K562 (cell line): ENCODE results near the gene CYS1. TPM values are rescaled to one million over a fixed set of nuclear protein-coding genes. Genes with fewer than 3 reads are reported as not detected.

Experiments used
- ATAC-seq: fragments of 200-7000 bp; cut with Tn5 transposase; 3 replicates; pipeline ENCODE4 v1.9.1; 2020; ENCODE audit warnings: moderate library complexity
- BruUV-seq: library from RNA; stranded (reverse); fragments of 400-500 nt; replicated peaks from 2 replicates; lab custom pipeline; 2021; lab: Mats Ljungman, UMichigan
- CTCF ChIA-PET: fragments of 300-600 bp; formaldehyde crosslinking; extraction: SDS; loops from one replicate; lab custom pipeline; 2021; ENCODE audit warnings: low intra/inter-chr PET ratio; lab: Yijun Ruan, JAX
- POLR2A ChIA-PET: fragments of 300-600, 350-650 bp; sonication (Branson Sonifier 250); formaldehyde crosslinking; extraction: SDS; loops from one replicate; lab custom pipeline; 2021; ENCODE audit warnings: antibody characterized with exemption, inconsistent platforms; lab: Yijun Ruan, JAX
- DNase-seq, 4 experiments: peaks; one replicate each; pipeline versions ENCODE4 v3.0.0 to v3.0.0-alpha.2; 2011 to 2018; ENCODE audit warnings: low spot score in 3 of 4, mixed read lengths in 3 of 4; ENCODE audit errors: extremely low read depth in 1 of 4
- FAIRE-seq: peaks from 2 replicates; lab custom pipeline; 2011; peaks lifted over from hg19 to GRCh38; lab: Jason Lieb, UNC
- H2AFZ ChIP-seq: 2 replicates; pipeline ENCODE4 v1.6.0; 2011; ENCODE audit warnings: low read depth, low read length, control low read depth, inconsistent platforms
- H3K27ac ChIP-seq: fragments of 200-600 bp; 3 replicates; pipeline ENCODE4 v1.8.0; 2011; ENCODE audit warnings: low read depth, mild to moderate bottlenecking, control low read depth, inconsistent platforms, low read length, moderate library complexity, mixed read lengths; ENCODE audit errors: extremely low read depth
- H3K27me3 ChIP-seq, 2 experiments: fragments of 300-600 bp in 1 of 2; 2 replicates in 1 of 2; 3 replicates in 1 of 2; pipeline versions ENCODE4 v1.6.0 to v1.8.0; 2011; ENCODE audit warnings: inconsistent platforms in 2 of 2, low read length in 2 of 2, mild to moderate bottlenecking in 1 of 2, mixed read lengths in 1 of 2, moderate library complexity in 1 of 2; ENCODE audit not compliant: control insufficient read depth in 2 of 2, insufficient read depth in 2 of 2
- H3K36me3 ChIP-seq: fragments of 300-600 bp; 3 replicates; pipeline ENCODE4 v1.8.0; 2011; ENCODE audit warnings: mild to moderate bottlenecking, low read length, inconsistent platforms; ENCODE audit not compliant: control insufficient read depth, insufficient read depth
- H3K4me1 ChIP-seq, 2 experiments: fragments of 200-600 bp in 1 of 2; replicated peaks in 1 of 2; 2 replicates in 1 of 2; 3 replicates in 1 of 2; pipeline versions ENCODE4 v1.5.1 to v1.8.0; 2011; ENCODE audit warnings: inconsistent platforms in 2 of 2, low read length in 2 of 2, mild to moderate bottlenecking in 1 of 2, mixed read lengths in 1 of 2, moderate library complexity in 1 of 2; ENCODE audit not compliant: control insufficient read depth in 2 of 2, insufficient read depth in 2 of 2
- H3K4me2 ChIP-seq: 2 replicates; pipeline ENCODE4 v1.6.1; 2011; ENCODE audit warnings: low read length, control low read depth, inconsistent platforms, mixed read lengths; ENCODE audit not compliant: insufficient read depth
- H3K4me3 ChIP-seq: fragments of 200-600 bp; sonication (generic), shearing (Covaris generic); 2 replicates; pipeline ENCODE4 v1.5.1; 2016; ENCODE audit warnings: control low read depth, inconsistent platforms
- H3K79me2 ChIP-seq: fragments of 200-600 bp; 3 replicates; pipeline ENCODE4 v1.8.0; 2011; ENCODE audit warnings: low read length, inconsistent platforms; ENCODE audit not compliant: control insufficient read depth, insufficient read depth
- H3K9ac ChIP-seq, 2 experiments: 2 replicates each; pipeline versions ENCODE4 v1.6.0 to v1.6.1; 2011; ENCODE audit warnings: low read depth in 2 of 2, low read length in 2 of 2, control low read depth in 1 of 2, inconsistent platforms in 1 of 2, mild to moderate bottlenecking in 1 of 2, mixed read lengths in 1 of 2; ENCODE audit not compliant: insufficient read depth in 1 of 2
- H3K9me1 ChIP-seq: one replicate; pipeline ENCODE4 v1.6.0; 2011; ENCODE audit warnings: inconsistent platforms, mild to moderate bottlenecking, low read length, moderate library complexity; ENCODE audit not compliant: control insufficient read depth, insufficient read depth
- H3K9me3 ChIP-seq: replicated peaks from 2 replicates; pipeline ENCODE4 v1.5.1; 2011; ENCODE audit warnings: low read depth, low read length, inconsistent platforms; ENCODE audit not compliant: control insufficient read depth, insufficient read depth
- H4K20me1 ChIP-seq: replicated peaks from 2 replicates; pipeline ENCODE4 v1.6.1; 2011; ENCODE audit warnings: low read length, inconsistent platforms, mixed read lengths; ENCODE audit not compliant: control insufficient read depth, insufficient read depth
- HNRNPH1 ChIP-seq: fragments of 200-400 bp; formaldehyde crosslinking; optimal IDR thresholded peaks from 2 replicates; pipeline ENCODE3; 2017; ENCODE audit warnings: low read depth, mild to moderate bottlenecking, low read length, moderate library complexity
- ILF3 ChIP-seq: fragments of 450-650 bp; IDR thresholded peaks from 2 replicates; pipeline ENCODE4 v1.6.1; 2018; ENCODE audit warnings: antibody characterized with exemption, mild to moderate bottlenecking, moderate library complexity, borderline replicate concordance
- NR1H2 ChIP-seq: sonication (generic); formaldehyde crosslinking; IDR thresholded peaks from 2 replicates; pipeline ENCODE4 v1.4.0; 2020; ENCODE audit warnings: mild to moderate bottlenecking, missing genetic modification reagents
- TFAP4 ChIP-seq: sonication (generic); formaldehyde crosslinking; IDR thresholded peaks from 2 replicates; pipeline ENCODE4 v1.8.0; 2022; ENCODE audit warnings: missing genetic modification reagents, mild to moderate bottlenecking, moderate library complexity, borderline replicate concordance
- ZKSCAN8 ChIP-seq: fragments of 200-800 bp; sonication (Bioruptor generic); IDR thresholded peaks from 2 replicates; pipeline ENCODE4 v1.6.1; 2016; ENCODE audit warnings: missing genetic modification characterization, missing compliant biosample characterization
- WGBS: fragments of 100-300 bp; shearing (Covaris generic); methylation state at CpG from one replicate; pipeline ENCODE4 v1.1.6; 2016; ENCODE audit warnings: low coverage, mixed read lengths; ENCODE audit not compliant: insufficient coverage; ENCODE audit errors: missing lambda C conversion rate; 5-methylcytosine and 5-hydroxymethylcytosine counted together
- in situ Hi-C: fragments of 300-500 bp; cut with MboI; formaldehyde crosslinking; loops from 4 replicates; pipeline ENCODE4 v1.15.0; 2018; ENCODE audit warnings: inconsistent platforms, mixed read lengths
- intact Hi-C: fragments of 100-400 bp; cut with micrococcal nuclease; formaldehyde crosslinking; loops from 2 replicates; pipeline ENCODE4 v1.14.2; 2022
- polyA plus RNA-seq, 8 experiments: library from polyadenylated mRNA; depleted of rRNA in 4 of 8; stranded (reverse) in 5 of 8; unstranded in 3 of 8; fragments of >200 nt; fragmentation: Nextera tagmentation in 2 of 8; fragmentation: Illumina TruSeq in 1 of 8; extraction: Ambion mirVana in 2 of 8; extraction: Trizol in 1 of 8; gene quantifications; 2 replicates each; pipeline versions ENCODE4 v1.2.1 to v1.2.3, GENCODE V29; 2011 to 2014; ENCODE audit warnings: inconsistent platforms in 1 of 8, missing spikeins in 1 of 8
- total RNA-seq, 7 experiments: library from RNA; depleted of rRNA in 6 of 7; stranded (reverse); fragments of >200 nt in 6 of 7; fragmentation: Illumina TruSeq in 2 of 7; extraction: Trizol in 2 of 7; gene quantifications; 2 replicates each; pipeline versions ENCODE4 v1.2.1 to v1.2.3, GENCODE V29; 2011 to 2021; ENCODE audit warnings: low replicate concordance in 1 of 7
- TF ChIP-seq, protein P1 (sequence below): fragments of 450-650 bp; IDR thresholded peaks from 2 replicates; pipeline ENCODE4 v1.6.1; 2016

The CYS1 gene
- total and polyA plus RNA-seq, 9 of the 15 experiments (the other 6 are each of a cell fraction or from before 2014, with no cell fraction given), result 0.11 to 0.13 TPM; not detected in 7

- FAIRE-seq, result no peak
- no TSS peak for BruUV-seq
Observed at GRCh38 chr2:10080536-10081304, 509 bp upstream of the CYS1 start.

More at GRCh38 chr2:10080536-10081304, 509 bp upstream of the CYS1 start:
- no peak overlapping the region for H3K4me3 ChIP-seq
- DNase-seq (peak in 1 of 4 experiments; percentile 11), ATAC-seq (no peak)
- H3K4me1 ChIP-seq, result peaks cover 0 to 19% of the 10 kb centered on the region in 2 experiments; a peak in 3 of 5 replicates
- intact Hi-C loops, result no loop called here
- TF ChIP-seq NR1H2 (CRISPR knock-in tag) (no peak), ILF3 (no peak), TFAP4 (CRISPR knock-in tag) (no peak), ZKSCAN8 (CRISPR knock-in tag) (no peak), HNRNPH1 (no peak)
- TF ChIP-seq, protein P1, sequence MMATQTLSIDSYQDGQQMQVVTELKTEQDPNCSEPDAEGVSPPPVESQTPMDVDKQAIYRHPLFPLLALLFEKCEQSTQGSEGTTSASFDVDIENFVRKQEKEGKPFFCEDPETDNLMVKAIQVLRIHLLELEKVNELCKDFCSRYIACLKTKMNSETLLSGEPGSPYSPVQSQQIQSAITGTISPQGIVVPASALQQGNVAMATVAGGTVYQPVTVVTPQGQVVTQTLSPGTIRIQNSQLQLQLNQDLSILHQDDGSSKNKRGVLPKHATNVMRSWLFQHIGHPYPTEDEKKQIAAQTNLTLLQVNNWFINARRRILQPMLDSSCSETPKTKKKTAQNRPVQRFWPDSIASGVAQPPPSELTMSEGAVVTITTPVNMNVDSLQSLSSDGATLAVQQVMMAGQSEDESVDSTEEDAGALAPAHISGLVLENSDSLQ, result no peak
- no peaks in the 10 kb centered on the region for H3K9me1 ChIP-seq
- peaks cover 58 to 64% of the 10 kb centered on the region in 2 experiments for H3K27me3 ChIP-seq
- no peaks in the 10 kb centered on the region for H3K36me3 ChIP-seq
- 0 out of 2 replicates have a peak, but pooled peaks cover 7% of the 10 kb centered on the region for H4K20me1 ChIP-seq
- POLR2A ChIA-PET, result interaction anchor here (0.6 kb wide), 1 partner anchor 39 kb away, joined by 3 read pairs; no protein-coding TSS in a partner anchor
- H2AFZ ChIP-seq, result no peak overlapping the region
- WGBS, result 35% methylated on average over 24 of the region's 45 CpGs
- H3K27ac ChIP-seq, result no peak overlapping the region
- no peaks in the 10 kb centered on the region for H3K9me3 ChIP-seq
- in situ Hi-C loops, result no loop called here
- H3K4me2 ChIP-seq, result no peak overlapping the region
- CTCF ChIA-PET, result interaction anchor here (0.6 kb wide), 1 partner anchor 16 kb away, joined by 4 read pairs; no protein-coding TSS in a partner anchor
- H3K9ac ChIP-seq, result 0 out of 4 replicates have a peak overlapping the region, but pooled peaks of 1 of the 2 experiments have one; percentile 15
- H3K79me2 ChIP-seq, result no peaks in the 10 kb centered on the region
